IPS-18c (cell line): ENCODE results near the gene GALNTL6.

Experiments used
- H3K4me3 ChIP-seq: 2 replicates; pipeline ENCODE4 v1.7.0; 2013; ENCODE audit warnings: low read depth, mild to moderate bottlenecking, low read length, moderate library complexity; ENCODE audit not compliant: insufficient read depth
- H3K9me3 ChIP-seq: one replicate; pipeline ENCODE4 v1.6.1; 2013; ENCODE audit warnings: mild to moderate bottlenecking, low read length, moderate library complexity; ENCODE audit not compliant: control insufficient read depth, insufficient read depth

The GALNTL6 gene

DNA sequence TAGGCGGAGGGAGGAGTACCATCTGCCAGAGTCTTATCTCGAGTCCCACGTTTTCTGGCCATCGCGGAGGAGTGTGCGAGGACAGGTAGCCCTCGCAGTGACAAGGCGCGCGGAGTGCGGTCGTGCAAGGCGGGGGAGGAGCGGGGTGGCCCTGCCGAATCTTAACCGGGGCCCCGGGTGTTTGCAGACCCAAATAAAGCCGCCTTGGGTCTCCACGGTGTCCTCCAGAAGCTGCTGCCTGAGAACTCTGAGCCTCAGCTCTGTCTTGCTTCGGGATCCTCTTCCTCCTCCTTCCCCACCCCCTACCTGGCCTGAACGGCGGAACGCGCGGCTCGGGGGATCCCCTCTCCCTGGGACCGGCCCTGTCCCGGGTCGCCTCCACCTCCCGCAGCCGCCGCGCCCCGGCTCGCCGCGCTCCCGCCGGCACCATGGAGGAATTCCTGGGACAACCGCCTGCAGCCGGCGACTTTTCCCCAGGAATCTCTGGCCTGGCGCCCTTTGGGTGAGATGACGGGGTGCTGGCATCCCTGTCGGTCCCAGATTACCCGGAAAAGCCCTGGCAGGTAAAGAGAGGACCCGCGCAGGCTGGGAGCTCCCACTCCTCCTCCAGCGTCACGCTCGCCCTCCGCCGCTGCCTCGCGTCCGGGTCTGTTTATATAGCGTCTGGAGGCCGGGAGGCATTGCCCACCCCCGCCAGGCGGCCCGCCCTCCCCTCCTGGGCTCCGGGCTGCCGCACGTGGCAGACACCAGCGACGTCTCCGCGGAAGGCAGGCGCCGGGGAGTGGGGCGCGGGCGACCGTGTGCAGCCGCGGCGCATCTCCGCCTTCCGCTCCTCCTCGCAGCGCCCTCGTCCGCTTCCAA, at the start of gene GALNTL6:
Gene GALNTL6, plus strand, starts transcription at position 740 of the 861 bp plus-strand sequence.
- Histone ChIP-seq H3K9me3 (no peaks in the 10 kb centered on the region), H3K4me3 (peak within 1 kb of the TSS; percentile 50)

DNA sequence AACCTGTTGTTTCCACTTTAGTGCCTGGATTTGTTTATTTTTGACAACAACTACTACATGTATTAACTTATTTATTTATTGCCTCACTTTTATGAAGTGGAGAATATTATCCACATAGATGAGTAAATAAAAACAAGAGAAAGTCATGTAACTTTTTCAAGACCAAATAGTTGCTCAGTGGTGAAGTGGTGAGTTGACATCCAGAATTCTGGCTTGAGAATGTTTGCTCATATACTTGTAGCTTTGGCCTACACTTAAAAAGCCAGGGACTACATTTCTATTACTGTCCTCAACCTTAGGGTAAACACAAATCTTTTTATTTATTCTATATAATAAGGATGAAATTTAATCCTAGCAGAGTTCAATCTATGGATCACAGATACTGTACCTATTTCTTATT, 47.7 kb upstream of the GALNTL6 start:
- Histone ChIP-seq H3K4me3 (no peak overlapping the region), H3K9me3 (no peaks in the 10 kb centered on the region)

DNA sequence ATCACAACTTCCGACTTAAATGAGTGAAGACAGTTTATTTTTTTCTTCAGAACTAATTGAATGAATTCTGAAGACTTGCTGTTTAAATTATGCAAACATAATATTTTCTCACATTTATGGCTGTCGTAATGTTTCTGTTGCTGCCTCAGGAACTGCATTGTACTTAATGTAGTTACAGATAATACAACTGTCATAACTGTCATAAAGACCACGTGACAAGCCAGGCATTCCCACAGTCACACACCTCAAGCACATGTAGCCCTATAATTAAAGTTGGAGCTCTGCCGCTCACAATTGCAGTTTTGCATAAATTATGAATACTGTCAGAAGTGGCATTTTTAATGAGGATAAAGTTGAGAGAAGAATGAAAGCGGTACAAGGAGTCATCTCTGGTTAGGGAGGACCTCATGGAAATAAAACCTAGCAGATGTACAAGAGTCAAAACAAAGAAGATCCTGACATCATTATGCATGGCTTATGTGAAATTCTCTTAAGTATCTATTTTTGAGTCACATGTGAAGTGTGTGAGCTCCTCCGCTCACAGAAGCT, 38.5 kb upstream of the GALNTL6 start:
- Histone ChIP-seq H3K9me3 (peaks cover 3% of the 10 kb centered on the region), H3K4me3 (no peak overlapping the region)

DNA sequence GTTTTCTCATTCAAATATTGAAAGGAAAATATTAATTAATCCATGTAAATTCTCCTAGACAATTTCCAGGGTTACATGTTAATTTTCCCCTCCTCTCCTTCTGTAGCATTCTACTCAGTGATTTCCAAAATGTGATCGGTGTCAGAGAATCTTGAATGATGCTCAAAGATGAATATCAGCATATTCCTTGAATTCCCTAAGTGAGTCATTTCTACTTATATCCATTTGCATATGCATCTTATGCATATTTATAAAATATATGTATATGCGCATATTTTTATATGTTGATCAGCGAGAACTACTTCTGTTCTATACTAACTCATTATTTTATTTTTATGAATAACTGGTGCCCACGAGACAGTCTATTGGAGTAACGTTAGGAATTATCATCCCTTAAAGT, 33.9 kb upstream of the GALNTL6 start:
- Histone ChIP-seq H3K4me3 (no peak overlapping the region), H3K9me3 (no peaks in the 10 kb centered on the region)

DNA sequence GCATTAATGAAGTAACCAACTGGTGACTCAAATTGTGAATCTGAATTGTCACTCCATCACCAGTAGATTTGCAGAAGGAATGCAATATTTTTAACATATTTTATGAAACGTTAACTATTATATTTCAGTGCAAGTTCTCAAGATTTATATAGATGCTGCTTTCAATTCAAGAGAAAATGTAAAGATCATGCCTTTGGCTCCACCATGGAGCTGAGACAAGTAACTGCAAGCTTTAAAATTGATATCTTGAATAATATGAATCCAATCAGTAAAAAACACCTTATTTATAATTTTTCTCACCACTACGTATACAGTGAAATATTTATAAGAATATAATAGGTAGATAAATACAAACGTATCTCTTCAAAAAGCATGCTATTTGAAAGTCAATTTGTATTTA, 27.8 kb upstream of the GALNTL6 start:
- no peaks in the 10 kb centered on the region for H3K9me3 ChIP-seq

DNA sequence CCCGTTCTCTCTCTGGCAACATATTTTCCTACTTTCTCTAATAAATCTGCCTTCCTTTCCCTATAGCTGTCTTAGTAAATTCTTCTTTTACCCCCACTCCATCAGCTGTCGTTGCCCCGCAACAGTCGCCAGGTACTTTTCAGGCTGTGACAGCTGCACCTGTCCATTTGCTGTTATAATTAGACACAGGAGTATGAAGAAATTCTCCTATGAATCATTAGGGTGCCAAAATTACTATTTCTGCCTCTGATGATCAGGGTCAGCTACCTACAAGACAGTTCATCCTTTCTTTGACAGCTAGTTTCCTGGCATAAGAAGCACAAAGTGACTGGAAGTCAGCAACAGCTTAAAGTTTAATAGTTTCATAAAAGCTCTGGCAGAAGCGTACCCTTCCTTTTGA, 19.5 kb upstream of the GALNTL6 start:
- Histone ChIP-seq H3K9me3 (no peaks in the 10 kb centered on the region), H3K4me3 (no peak overlapping the region)

More for the DNA sequence above, 27.8 kb upstream of the GALNTL6 start:
- H3K4me3 ChIP-seq: no peak overlapping the region

DNA sequence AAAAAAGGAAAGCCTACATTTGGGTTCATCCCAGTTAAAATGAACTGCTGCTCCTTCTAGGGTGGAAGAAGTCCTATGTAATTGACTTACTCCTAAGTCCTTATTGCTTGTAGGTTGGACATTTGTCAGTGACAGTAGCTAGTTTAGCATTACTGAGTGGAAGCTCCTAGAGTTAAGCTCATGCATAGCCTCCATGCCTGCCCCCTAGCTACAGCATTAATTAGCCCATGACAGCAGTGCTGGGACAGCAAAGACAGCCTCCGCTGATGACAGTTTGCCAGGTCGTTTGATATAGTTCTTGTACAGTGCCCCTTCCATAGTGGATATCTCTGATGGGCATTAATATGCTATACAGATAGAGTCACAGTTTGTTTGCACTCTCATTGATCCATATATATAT, 18.7 kb upstream of the GALNTL6 start:
- H3K9me3 ChIP-seq: no peaks in the 10 kb centered on the region
- no peak overlapping the region for H3K4me3 ChIP-seq

DNA sequence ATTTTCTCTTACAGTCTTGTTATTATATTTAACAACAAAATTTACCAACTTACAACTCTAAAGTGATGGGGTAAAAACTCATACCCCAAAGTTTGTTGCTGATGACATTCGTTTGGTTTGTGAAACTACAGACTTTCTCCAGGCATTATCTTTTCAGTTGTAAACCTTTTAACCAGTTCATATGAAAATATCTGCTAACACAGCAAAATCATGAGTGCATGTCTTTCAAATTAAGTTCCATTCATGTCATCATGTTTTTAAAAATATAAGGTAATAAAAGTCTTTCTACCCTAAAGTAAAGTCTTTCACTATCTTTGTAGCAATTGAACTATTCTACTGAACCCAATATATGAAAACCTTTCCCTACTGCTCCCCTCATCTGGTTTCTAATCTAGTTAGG, 3.4 kb upstream of the GALNTL6 start:
- Histone ChIP-seq H3K9me3 (no peaks in the 10 kb centered on the region), H3K4me3 (no peak overlapping the region)

DNA sequence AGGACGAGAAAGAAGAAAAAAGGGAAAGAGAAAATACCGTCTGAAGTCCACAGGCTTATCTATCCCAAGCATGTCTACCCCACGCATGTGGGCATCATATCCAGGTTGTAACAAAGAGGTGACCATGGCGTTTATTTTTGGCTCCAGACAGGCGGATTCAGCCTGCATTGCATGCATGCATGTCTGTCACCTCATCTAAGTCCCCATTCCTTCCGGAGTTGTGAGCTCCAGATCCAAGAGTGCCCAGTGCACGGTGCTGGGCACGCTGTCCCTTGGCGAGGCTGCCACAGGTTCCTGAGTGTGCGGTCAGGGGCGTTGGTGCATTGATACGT, 905 bp upstream of the GALNTL6 start:
- Histone ChIP-seq H3K9me3 (no peaks in the 10 kb centered on the region), H3K4me3 (peak overlapping the region; percentile 50)

DNA sequence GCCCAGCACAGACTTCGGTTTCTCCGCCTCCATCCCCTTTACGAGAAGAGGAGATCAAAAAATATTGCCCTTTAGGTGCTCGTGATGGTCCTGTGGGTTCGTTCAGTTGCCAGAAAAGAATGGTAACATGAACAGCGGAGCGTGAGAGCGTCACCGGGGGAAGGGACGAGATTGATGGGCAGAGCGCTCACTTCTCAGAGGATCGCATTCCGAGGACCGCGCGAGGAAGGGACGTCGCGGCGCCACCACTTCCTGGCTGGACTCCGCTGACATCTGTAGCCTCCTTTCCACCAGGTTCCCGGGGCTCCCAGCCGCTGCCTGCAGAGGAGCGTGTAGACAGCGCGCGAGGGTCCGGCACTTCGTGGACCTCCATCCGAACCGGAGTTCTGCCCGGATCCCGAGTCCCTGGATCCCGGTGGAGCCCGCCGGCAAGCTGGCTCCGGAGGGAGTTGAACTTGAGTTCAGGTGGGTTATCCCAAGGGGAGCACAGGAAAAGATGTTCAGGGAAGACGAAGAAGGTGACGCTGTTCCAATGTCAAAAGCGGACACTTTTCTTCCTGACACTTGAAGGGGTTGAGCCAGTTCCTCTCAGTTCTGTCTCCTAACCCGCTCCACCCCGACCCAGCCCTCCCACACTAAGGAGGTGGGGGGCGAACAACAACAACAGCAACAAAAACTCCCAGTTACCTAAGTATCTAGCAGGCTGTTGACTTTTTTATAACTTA, 484 bp downstream of the GALNTL6 start:
- peak overlapping the region; percentile 50 for H3K4me3 ChIP-seq
- no peaks in the 10 kb centered on the region for H3K9me3 ChIP-seq

DNA sequence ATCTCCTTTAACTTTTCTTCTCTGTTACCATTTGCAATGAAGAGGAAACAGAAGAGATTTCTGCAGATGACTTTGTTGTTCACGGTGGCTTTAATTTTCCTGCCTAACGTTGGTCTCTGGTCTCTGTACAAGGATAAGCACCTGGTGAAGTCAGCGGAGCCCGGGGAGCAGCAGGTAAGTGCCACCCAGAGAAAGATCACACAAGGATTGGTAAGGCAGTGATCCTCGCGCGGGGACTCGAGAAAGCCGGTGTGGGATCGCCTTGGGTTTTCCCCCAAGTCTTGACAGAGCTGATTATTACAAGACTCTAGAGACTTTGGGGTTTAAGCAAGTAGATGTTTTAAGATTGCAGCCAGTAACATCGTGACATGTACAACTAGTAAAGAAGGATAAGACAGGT, 1.3 kb downstream of the GALNTL6 start:
- H3K4me3 ChIP-seq: no peak overlapping the region
- H3K9me3 ChIP-seq: no peaks in the 10 kb centered on the region

DNA sequence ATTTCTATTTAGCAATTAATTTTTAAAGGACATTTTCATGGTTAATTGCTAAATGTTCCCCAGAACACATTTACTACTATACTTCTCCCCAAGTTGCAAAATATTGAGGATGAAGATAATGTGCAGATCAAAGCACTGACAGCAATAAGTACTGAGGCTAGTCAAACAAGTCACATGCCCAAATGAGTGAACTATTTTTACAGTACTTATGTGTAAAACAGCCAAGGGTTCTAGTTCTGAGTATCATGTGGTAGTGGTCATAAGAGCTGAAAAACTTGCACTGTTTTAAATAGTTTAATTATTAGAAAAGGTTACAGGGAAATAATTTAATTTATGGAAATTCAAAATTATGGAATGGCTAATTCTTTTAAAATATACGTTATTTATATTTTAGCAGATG, 3.8 kb downstream of the GALNTL6 start:
- H3K9me3 ChIP-seq: no peaks in the 10 kb centered on the region
- no peak overlapping the region for H3K4me3 ChIP-seq

DNA sequence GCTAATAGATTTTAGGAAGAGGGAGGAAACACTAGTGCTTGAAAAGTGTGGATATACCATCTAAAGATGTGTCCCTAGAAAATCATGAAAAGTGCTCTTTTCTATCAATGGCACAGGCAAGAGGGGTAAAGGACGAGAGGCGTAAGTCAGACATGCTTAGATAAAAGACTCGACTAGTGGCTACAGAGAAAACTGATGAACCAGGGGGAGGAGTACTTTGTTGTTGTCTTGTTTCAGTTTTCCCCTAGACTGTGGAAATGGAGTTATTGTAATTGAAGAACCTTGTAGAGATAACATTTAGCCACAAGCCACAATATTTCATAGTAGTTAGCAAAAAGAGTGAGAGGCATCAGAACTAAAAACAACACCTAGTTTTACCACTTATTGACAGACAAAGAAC, 21.4 kb downstream of the GALNTL6 start:
- no peaks in the 10 kb centered on the region for H3K9me3 ChIP-seq

DNA sequence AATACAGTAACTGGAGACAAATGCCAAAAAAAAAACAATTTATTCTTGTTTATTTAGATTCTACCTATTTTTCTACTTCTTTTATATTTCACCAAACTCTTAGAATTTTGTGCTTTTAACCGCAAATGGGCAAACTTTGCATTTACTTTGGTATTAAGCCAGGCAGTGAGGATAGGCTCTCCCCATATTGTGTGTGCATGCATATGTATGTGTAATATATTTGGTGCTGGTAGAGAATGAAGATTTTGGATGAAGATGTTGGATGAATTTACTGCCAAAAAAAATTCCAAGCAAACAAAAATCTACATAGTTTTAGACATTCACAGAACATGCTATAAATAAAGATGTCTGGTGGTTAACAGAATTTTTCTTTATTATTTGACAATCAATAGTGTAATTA, 30.3 kb downstream of the GALNTL6 start:
- H3K4me3 ChIP-seq: no peak overlapping the region
- no peaks in the 10 kb centered on the region for H3K9me3 ChIP-seq

More for the DNA sequence above, 21.4 kb downstream of the GALNTL6 start:
- no peak overlapping the region for H3K4me3 ChIP-seq

DNA sequence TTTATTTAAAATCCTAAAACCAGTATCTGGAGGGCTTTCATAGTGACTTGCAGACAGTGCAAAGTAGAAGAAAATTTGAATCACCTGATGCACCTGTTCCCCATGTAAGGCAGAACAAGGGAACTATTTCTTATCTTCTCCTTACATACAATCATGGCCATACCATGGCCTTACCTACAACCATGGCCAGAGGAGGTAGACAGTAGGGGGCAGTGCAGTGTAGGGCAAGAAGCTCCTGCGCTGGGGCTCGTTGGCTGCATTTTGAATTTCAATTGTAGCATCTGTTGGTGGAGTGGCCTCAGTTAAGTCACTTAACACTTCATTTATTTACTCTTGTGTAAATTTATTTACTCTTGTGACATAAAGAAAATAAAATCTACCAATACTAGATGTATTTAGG, 33.0 kb downstream of the GALNTL6 start:
- Histone ChIP-seq H3K9me3 (no peaks in the 10 kb centered on the region), H3K4me3 (no peak overlapping the region)

DNA sequence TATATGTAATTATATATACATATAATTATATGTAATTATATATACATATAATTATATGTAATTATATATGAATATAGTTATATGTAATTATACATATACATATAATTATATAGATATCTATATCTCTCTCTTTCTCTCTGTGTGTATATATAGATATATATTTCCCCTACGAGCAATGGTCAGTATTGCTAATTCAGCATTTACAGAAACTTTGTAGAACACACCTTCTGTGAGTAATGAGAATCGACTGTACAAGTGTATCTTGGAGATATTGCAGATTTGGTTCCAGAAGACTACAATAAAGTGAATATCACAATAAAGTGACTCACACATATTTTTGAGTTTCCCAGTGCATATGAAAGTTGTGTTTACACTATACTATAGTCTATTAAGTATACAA, 33.7 kb downstream of the GALNTL6 start:
- no peaks in the 10 kb centered on the region for H3K9me3 ChIP-seq
- H3K4me3 ChIP-seq: no peak overlapping the region

DNA sequence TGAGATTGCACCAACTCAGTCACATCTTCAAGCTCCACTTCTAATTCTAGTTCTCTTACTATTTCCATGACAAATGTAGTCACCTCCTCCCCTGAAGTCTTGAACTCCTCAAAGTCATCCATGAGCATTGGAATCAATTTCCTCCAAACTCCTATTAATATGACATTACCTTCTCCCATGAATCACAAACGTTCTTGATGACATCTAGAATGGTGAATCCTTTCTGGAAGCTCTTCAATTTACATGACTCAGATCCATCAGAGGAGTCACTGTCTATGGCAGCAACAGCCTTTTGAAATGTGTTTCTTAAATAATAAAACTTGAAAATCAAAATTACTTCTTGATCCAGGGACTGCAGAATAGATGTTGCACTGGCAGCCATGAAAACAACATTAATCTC, 34.5 kb downstream of the GALNTL6 start:
- Histone ChIP-seq H3K9me3 (no peaks in the 10 kb centered on the region), H3K4me3 (no peak overlapping the region)

DNA sequence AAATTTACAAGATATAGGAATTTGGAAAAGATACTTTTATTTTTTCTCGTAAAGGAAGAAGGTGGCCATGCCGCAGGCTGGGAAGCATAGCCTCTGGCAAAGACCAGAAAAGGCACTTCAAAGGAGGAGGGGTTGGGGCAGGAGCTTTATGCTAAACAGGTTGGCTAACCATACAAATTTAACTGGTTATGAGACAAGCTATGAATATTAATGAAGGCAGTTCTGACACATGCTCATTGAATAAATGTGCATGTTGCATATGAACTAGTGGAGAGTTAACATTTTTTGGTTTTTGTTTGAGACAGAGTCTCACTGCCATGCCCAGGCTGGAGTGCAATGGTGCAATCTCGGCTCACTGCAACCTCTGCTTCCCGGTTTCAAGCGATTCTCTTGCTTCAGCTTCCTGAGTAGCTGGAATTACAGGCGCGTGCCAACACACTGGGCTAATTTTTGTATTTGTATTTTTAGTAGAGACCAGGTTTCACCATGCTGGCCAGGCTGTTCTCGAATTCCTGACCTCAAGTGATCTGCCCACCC, 36.5 kb downstream of the GALNTL6 start:
- Histone ChIP-seq H3K9me3 (no peaks in the 10 kb centered on the region), H3K4me3 (no peak overlapping the region)
